GM12878 (cell line): ENCODE measurements around the gene MAB21L4. TPM values are rescaled to one million over a fixed set of nuclear protein-coding genes. Genes with fewer than 3 reads are reported as not detected.

Experiments
- FOXM1 ChIP-seq: IDR thresholded peaks from 2 replicates; pipeline ENCODE4 v1.6.1; 2012; ENCODE audit warnings: low read depth, mild to moderate bottlenecking, inconsistent platforms, low read length, moderate library complexity
- HCFC1 ChIP-seq: fragments of 150-350 bp; IDR thresholded peaks from 2 replicates; pipeline ENCODE4 v1.6.1; 2014; ENCODE audit warnings: low read length
- NFIC ChIP-seq: IDR thresholded peaks from 2 replicates; pipeline ENCODE4 v1.6.1; 2012; ENCODE audit warnings: low read depth, mild to moderate bottlenecking, inconsistent platforms, low read length, moderate library complexity
- NFYA ChIP-seq: IDR thresholded peaks from 2 replicates; pipeline ENCODE4 v1.6.1; 2011; ENCODE audit warnings: low read depth, mild to moderate bottlenecking, low read length, improper control_type of control experiment, borderline replicate concordance
- TCF12 ChIP-seq: IDR thresholded peaks from 2 replicates; pipeline ENCODE4 v1.6.1; 2011; ENCODE audit warnings: low read depth, mild to moderate bottlenecking, low read length
- YY1 ChIP-seq: IDR thresholded peaks from 2 replicates; pipeline ENCODE4 v1.6.1; 2011; ENCODE audit warnings: low read depth, mild to moderate bottlenecking, low read length
- ZNF384 ChIP-seq: IDR thresholded peaks from 2 replicates; pipeline ENCODE4 v1.6.1; 2012; ENCODE audit warnings: low read depth, mild to moderate bottlenecking, low read length, improper control_type of control experiment, borderline replicate concordance
- polyA plus RNA-seq, 11 experiments: library from polyadenylated mRNA; depleted of rRNA in 4 of 11; unstranded in 6 of 11; stranded (reverse) in 5 of 11; fragments of >200 nt; fragmentation: Nextera tagmentation in 4 of 11; fragmentation: Illumina TruSeq in 1 of 11; extraction: Ambion mirVana in 4 of 11; extraction: Trizol in 1 of 11; gene quantifications; 1 replicate in 1 of 11; 2 replicates in 10 of 11; pipeline versions ENCODE4 v1.2.1 to v1.2.3, GENCODE V29; 2011 to 2016; ENCODE audit warnings: inconsistent platforms in 2 of 11, missing spikeins in 2 of 11, low read depth in 1 of 11
- total RNA-seq, 4 experiments: library from RNA; depleted of rRNA in 3 of 4; stranded (reverse); fragments of >200 nt in 3 of 4; fragmentation: Illumina TruSeq in 1 of 4; extraction: Trizol in 1 of 4; gene quantifications; 2 replicates each; pipeline versions ENCODE4 v1.2.1 to v1.2.3, GENCODE V29; 2013 to 2021
- TF ChIP-seq, protein P1 (sequence below): fragments of 450-650 bp; IDR thresholded peaks from 2 replicates; pipeline ENCODE4 v1.6.1; 2017; ENCODE audit warnings: mild to moderate bottlenecking, low read depth, inconsistent platforms; ENCODE audit not compliant: poor library complexity, severe bottlenecking
- TF ChIP-seq, protein P2 (sequence below): fragments of 450-650 bp; IDR thresholded peaks from 2 replicates; pipeline ENCODE4 v1.6.1; 2018; ENCODE audit warnings: mild to moderate bottlenecking, low read depth, moderate library complexity; ENCODE audit not compliant: partially characterized antibody

Gene MAB21L4
- total and polyA plus RNA-seq, 10 of the 15 experiments (the other 5 are each of a cell fraction or from before 2014, with no cell fraction given): 0.03 TPM; not detected in 9

GRCh38 chr2:240889601-240890560 lies 6.1 kb downstream of the MAB21L4 start (continued):
- TF ChIP-seq, protein P1, sequence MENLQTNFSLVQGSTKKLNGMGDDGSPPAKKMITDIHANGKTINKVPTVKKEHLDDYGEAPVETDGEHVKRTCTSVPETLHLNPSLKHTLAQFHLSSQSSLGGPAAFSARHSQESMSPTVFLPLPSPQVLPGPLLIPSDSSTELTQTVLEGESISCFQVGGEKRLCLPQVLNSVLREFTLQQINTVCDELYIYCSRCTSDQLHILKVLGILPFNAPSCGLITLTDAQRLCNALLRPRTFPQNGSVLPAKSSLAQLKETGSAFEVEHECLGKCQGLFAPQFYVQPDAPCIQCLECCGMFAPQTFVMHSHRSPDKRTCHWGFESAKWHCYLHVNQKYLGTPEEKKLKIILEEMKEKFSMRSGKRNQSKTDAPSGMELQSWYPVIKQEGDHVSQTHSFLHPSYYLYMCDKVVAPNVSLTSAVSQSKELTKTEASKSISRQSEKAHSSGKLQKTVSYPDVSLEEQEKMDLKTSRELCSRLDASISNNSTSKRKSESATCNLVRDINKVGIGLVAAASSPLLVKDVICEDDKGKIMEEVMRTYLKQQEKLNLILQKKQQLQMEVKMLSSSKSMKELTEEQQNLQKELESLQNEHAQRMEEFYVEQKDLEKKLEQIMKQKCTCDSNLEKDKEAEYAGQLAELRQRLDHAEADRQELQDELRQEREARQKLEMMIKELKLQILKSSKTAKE: no peak
- no peak for TF ChIP-seq NFIC
- TF ChIP-seq TCF12: no peak
- TF ChIP-seq YY1: no peak
- no peak for TF ChIP-seq ZNF384
- no peak for TF ChIP-seq NFYA
- TF ChIP-seq, protein P2, sequence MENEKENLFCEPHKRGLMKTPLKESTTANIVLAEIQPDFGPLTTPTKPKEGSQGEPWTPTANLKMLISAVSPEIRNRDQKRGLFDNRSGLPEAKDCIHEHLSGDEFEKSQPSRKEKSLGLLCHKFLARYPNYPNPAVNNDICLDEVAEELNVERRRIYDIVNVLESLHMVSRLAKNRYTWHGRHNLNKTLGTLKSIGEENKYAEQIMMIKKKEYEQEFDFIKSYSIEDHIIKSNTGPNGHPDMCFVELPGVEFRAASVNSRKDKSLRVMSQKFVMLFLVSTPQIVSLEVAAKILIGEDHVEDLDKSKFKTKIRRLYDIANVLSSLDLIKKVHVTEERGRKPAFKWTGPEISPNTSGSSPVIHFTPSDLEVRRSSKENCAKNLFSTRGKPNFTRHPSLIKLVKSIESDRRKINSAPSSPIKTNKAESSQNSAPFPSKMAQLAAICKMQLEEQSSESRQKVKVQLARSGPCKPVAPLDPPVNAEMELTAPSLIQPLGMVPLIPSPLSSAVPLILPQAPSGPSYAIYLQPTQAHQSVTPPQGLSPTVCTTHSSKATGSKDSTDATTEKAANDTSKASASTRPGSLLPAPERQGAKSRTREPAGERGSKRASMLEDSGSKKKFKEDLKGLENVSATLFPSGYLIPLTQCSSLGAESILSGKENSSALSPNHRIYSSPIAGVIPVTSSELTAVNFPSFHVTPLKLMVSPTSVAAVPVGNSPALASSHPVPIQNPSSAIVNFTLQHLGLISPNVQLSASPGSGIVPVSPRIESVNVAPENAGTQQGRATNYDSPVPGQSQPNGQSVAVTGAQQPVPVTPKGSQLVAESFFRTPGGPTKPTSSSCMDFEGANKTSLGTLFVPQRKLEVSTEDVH: no peak
- no peak for TF ChIP-seq HCFC1
- TF ChIP-seq FOXM1: no peak
- TF ChIP-seq, all 136 proteins: peak for 0
